K562 (cell line): ENCODE data around the gene ITGB2. TPM values are rescaled to one million over a fixed set of nuclear protein-coding genes. Genes with fewer than 3 reads are reported as not detected.

Source experiments
- C11orf30 ChIP-seq: fragments of 450-650 bp; IDR thresholded peaks from 2 replicates; pipeline ENCODE4 v1.6.1; 2016; ENCODE audit warnings: low read depth, mild to moderate bottlenecking
- HDGF ChIP-seq: fragments of 450-650 bp; IDR thresholded peaks from 2 replicates; pipeline ENCODE4 v1.6.1; 2016
- MYBL2 ChIP-seq, 2 experiments: fragments of 450-650 bp in 1 of 2; sonication (generic) in 1 of 2; formaldehyde crosslinking in 1 of 2; IDR thresholded peaks; 2 replicates each; pipeline versions ENCODE4 v1.6.1 to v1.8.1; 2017 to 2022; ENCODE audit warnings: borderline replicate concordance in 1 of 2, inconsistent platforms in 1 of 2, low read depth in 1 of 2, mild to moderate bottlenecking in 1 of 2, missing genetic modification reagents in 1 of 2, moderate library complexity in 1 of 2
- RBFOX2 ChIP-seq: fragments of 200-400 bp; formaldehyde crosslinking; IDR thresholded peaks from 2 replicates; pipeline ENCODE4 v1.6.1; 2017; ENCODE audit warnings: low read depth, mild to moderate bottlenecking, low read length, moderate library complexity
- ZNF217 ChIP-seq: sonication (generic); formaldehyde crosslinking; IDR thresholded peaks from 2 replicates; pipeline ENCODE4 v1.8.0; 2022; ENCODE audit warnings: mild to moderate bottlenecking, missing genetic modification reagents
- ZNF316 ChIP-seq: fragments of 450-650 bp; IDR thresholded peaks from 2 replicates; pipeline ENCODE4 v1.6.1; 2016
- ZNF79 ChIP-seq: fragments of 250-450 bp; sonication (Bioruptor Pico); IDR thresholded peaks from 2 replicates; pipeline ENCODE4 v1.4.0; 2020; ENCODE audit warnings: low read depth, mild to moderate bottlenecking, moderate library complexity
- polyA plus RNA-seq, 8 experiments: library from polyadenylated mRNA; depleted of rRNA in 4 of 8; stranded (reverse) in 5 of 8; unstranded in 3 of 8; fragments of >200 nt; fragmentation: Nextera tagmentation in 2 of 8; fragmentation: Illumina TruSeq in 1 of 8; extraction: Ambion mirVana in 2 of 8; extraction: Trizol in 1 of 8; gene quantifications; 2 replicates each; pipeline versions ENCODE4 v1.2.1 to v1.2.3, GENCODE V29; 2011 to 2014; ENCODE audit warnings: inconsistent platforms in 1 of 8, missing spikeins in 1 of 8
- total RNA-seq, 7 experiments: library from RNA; depleted of rRNA in 6 of 7; stranded (reverse); fragments of >200 nt in 6 of 7; fragmentation: Illumina TruSeq in 2 of 7; extraction: Trizol in 2 of 7; gene quantifications; 2 replicates each; pipeline versions ENCODE4 v1.2.1 to v1.2.3, GENCODE V29; 2011 to 2021; ENCODE audit warnings: low replicate concordance in 1 of 7
- TF ChIP-seq, protein P1 (sequence below), 2 experiments: fragments of 150-350 bp in 1 of 2; IDR thresholded peaks; 2 replicates each; pipeline ENCODE4 v1.6.1; 2012 to 2016; ENCODE audit warnings: low read depth in 2 of 2, low read length in 2 of 2, mild to moderate bottlenecking in 1 of 2, moderate library complexity in 1 of 2
- TF ChIP-seq, protein P2 (sequence below): fragments of 250-450 bp; sonication (Bioruptor Pico); IDR thresholded peaks from 2 replicates; pipeline ENCODE4 v1.8.0; 2021; ENCODE audit warnings: moderate library complexity, mild to moderate bottlenecking, inconsistent platforms
- TF ChIP-seq, protein P3 (sequence below): sonication (generic); formaldehyde crosslinking; IDR thresholded peaks from 2 replicates; pipeline ENCODE4 v1.8.0; 2022; ENCODE audit warnings: missing genetic modification reagents, mild to moderate bottlenecking, borderline replicate concordance
- TF ChIP-seq, protein P4 (sequence below), 2 experiments: IDR thresholded peaks in 1 of 2; conservative IDR thresholded peaks in 1 of 2; 2 replicates each; pipeline ENCODE4 v1.6.1; 2016; ENCODE audit warnings: low read depth in 2 of 2, mild to moderate bottlenecking in 1 of 2, missing compliant biosample characterization in 1 of 2, missing genetic modification characterization in 1 of 2, moderate library complexity in 1 of 2
- TF ChIP-seq, protein P5 (sequence below), 2 experiments: fragments of 450-650 bp; IDR thresholded peaks; 2 replicates each; pipeline ENCODE4 v1.6.1; 2018; ENCODE audit warnings: mild to moderate bottlenecking in 2 of 2, low read depth in 1 of 2; ENCODE audit not compliant: partially characterized antibody in 2 of 2

The ITGB2 gene
- total and polyA plus RNA-seq, 9 of the 15 experiments (the other 6 are each of a cell fraction or from before 2014, with no cell fraction given) = 0.07 to 1.3 (median 0.51) TPM; not detected in 2

DNA sequence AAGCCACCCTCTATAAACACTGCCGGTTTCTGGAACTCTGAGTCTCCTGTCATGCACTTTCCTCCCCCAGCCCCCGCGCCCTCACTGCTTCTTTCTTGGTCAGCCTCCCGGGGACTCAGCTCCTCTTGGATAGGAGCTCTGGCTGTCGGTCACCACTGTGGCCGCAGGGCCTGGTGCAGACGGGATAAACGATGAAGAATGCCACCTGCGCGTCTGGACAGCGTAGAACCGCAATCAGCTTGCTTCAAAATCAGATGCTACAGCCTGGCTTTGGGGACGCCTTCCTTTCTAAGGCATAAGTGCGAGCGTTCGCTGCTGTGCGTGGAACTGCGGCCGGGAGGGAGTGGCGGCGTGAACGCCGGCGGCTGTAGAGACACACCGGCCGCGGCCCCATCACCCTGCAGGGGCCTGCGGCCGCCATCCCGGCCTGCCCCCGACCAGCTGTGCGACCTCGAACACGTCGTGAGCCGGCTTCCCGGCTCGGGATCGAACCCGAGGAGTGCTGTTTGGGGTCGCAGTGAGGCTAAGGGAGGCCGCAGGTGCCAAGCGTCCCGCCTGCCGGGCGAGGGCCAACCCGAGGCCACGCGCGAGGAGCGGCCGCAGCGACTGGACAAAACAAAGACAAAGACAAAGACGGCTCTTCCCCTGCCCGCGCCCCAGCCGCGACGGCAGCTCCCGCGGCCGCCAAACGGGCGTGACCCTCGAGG is 47.9 kb downstream of the ITGB2 start (continued):
- TF ChIP-seq, protein P1, sequence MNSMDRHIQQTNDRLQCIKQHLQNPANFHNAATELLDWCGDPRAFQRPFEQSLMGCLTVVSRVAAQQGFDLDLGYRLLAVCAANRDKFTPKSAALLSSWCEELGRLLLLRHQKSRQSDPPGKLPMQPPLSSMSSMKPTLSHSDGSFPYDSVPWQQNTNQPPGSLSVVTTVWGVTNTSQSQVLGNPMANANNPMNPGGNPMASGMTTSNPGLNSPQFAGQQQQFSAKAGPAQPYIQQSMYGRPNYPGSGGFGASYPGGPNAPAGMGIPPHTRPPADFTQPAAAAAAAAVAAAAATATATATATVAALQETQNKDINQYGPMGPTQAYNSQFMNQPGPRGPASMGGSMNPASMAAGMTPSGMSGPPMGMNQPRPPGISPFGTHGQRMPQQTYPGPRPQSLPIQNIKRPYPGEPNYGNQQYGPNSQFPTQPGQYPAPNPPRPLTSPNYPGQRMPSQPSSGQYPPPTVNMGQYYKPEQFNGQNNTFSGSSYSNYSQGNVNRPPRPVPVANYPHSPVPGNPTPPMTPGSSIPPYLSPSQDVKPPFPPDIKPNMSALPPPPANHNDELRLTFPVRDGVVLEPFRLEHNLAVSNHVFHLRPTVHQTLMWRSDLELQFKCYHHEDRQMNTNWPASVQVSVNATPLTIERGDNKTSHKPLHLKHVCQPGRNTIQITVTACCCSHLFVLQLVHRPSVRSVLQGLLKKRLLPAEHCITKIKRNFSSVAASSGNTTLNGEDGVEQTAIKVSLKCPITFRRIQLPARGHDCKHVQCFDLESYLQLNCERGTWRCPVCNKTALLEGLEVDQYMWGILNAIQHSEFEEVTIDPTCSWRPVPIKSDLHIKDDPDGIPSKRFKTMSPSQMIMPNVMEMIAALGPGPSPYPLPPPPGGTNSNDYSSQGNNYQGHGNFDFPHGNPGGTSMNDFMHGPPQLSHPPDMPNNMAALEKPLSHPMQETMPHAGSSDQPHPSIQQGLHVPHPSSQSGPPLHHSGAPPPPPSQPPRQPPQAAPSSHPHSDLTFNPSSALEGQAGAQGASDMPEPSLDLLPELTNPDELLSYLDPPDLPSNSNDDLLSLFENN (IDR thresholded peaks at IDR 0.05; ENCODE audit: low read depth in 2 of 2, low read length in 2 of 2) = no peak
- TF ChIP-seq C11orf30 (no peak), ZNF217 (CRISPR knock-in tag) (no peak), ZNF316 (no peak), HDGF (no peak), MYBL2 (IDR thresholded peaks at IDR 0.05; ENCODE audit: low read depth) (no peak), MYBL2 (CRISPR knock-in tag; IDR thresholded peaks at IDR 0.05; ENCODE audit: borderline replicate concordance) (no peak), RBFOX2 (peak; percentile 70), ZNF79 (CRISPR knock-in tag) (no peak)
- TF ChIP-seq, protein P2, sequence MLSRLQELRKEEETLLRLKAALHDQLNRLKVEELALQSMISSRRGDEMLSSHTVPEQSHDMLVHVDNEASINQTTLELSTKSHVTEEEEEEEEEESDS = no peak
- TF ChIP-seq, protein P3, sequence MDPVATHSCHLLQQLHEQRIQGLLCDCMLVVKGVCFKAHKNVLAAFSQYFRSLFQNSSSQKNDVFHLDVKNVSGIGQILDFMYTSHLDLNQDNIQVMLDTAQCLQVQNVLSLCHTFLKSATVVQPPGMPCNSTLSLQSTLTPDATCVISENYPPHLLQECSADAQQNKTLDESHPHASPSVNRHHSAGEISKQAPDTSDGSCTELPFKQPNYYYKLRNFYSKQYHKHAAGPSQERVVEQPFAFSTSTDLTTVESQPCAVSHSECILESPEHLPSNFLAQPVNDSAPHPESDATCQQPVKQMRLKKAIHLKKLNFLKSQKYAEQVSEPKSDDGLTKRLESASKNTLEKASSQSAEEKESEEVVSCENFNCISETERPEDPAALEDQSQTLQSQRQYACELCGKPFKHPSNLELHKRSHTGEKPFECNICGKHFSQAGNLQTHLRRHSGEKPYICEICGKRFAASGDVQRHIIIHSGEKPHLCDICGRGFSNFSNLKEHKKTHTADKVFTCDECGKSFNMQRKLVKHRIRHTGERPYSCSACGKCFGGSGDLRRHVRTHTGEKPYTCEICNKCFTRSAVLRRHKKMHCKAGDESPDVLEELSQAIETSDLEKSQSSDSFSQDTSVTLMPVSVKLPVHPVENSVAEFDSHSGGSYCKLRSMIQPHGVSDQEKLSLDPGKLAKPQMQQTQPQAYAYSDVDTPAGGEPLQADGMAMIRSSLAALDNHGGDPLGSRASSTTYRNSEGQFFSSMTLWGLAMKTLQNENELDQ (CRISPR knock-in tag) = no peak
- TF ChIP-seq, protein P4, sequence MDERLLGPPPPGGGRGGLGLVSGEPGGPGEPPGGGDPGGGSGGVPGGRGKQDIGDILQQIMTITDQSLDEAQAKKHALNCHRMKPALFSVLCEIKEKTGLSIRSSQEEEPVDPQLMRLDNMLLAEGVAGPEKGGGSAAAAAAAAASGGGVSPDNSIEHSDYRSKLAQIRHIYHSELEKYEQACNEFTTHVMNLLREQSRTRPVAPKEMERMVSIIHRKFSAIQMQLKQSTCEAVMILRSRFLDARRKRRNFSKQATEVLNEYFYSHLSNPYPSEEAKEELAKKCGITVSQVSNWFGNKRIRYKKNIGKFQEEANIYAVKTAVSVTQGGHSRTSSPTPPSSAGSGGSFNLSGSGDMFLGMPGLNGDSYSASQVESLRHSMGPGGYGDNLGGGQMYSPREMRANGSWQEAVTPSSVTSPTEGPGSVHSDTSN (CRISPR knock-in tag; IDR thresholded peaks at IDR 0.05; ENCODE audit: low read depth) = no peak
- TF ChIP-seq, protein P4 (tag; conservative IDR thresholded peaks at IDR 0.05; ENCODE audit: low read depth) = peak; percentile 43; the same call in 1 of the 2 replicates
- TF ChIP-seq, protein P5, sequence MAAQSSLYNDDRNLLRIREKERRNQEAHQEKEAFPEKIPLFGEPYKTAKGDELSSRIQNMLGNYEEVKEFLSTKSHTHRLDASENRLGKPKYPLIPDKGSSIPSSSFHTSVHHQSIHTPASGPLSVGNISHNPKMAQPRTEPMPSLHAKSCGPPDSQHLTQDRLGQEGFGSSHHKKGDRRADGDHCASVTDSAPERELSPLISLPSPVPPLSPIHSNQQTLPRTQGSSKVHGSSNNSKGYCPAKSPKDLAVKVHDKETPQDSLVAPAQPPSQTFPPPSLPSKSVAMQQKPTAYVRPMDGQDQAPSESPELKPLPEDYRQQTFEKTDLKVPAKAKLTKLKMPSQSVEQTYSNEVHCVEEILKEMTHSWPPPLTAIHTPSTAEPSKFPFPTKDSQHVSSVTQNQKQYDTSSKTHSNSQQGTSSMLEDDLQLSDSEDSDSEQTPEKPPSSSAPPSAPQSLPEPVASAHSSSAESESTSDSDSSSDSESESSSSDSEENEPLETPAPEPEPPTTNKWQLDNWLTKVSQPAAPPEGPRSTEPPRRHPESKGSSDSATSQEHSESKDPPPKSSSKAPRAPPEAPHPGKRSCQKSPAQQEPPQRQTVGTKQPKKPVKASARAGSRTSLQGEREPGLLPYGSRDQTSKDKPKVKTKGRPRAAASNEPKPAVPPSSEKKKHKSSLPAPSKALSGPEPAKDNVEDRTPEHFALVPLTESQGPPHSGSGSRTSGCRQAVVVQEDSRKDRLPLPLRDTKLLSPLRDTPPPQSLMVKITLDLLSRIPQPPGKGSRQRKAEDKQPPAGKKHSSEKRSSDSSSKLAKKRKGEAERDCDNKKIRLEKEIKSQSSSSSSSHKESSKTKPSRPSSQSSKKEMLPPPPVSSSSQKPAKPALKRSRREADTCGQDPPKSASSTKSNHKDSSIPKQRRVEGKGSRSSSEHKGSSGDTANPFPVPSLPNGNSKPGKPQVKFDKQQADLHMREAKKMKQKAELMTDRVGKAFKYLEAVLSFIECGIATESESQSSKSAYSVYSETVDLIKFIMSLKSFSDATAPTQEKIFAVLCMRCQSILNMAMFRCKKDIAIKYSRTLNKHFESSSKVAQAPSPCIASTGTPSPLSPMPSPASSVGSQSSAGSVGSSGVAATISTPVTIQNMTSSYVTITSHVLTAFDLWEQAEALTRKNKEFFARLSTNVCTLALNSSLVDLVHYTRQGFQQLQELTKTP (IDR thresholded peaks at IDR 0.05; ENCODE audit: low read depth in 1 of 2, partially characterized antibody in 2 of 2) = no peak
